H1 (cell line): ENCODE results near the gene ARID1B. TPM values are rescaled to one million over a fixed set of nuclear protein-coding genes. Genes with fewer than 3 reads are reported as not detected.

Experiments used
- KDM5A ChIP-seq: fragments of 200-600 bp; IDR thresholded peaks from 2 replicates; pipeline ENCODE4 v1.7.1; 2012; ENCODE audit warnings: mild to moderate bottlenecking, low read length, inconsistent platforms, mixed read lengths
- RFX5 ChIP-seq: IDR thresholded peaks from 2 replicates; pipeline ENCODE4 v1.6.1; 2011; ENCODE audit warnings: low read depth, low read length, improper control_type of control experiment, borderline replicate concordance
- TBP ChIP-seq: IDR thresholded peaks from 2 replicates; pipeline ENCODE4 v1.6.1; 2011; ENCODE audit warnings: low read depth, low read length, improper control_type of control experiment
- polyA plus RNA-seq, 7 experiments: library from polyadenylated mRNA; depleted of rRNA in 3 of 7; stranded (reverse) in 5 of 7; unstranded in 2 of 7; fragments of >200 nt in 5 of 7; fragments of 200-250 nt in 2 of 7; gene quantifications; 1 replicate in 5 of 7; 2 replicates in 1 of 7; 4 replicates in 1 of 7; pipeline versions ENCODE4 v1.2.1 to v1.2.3, GENCODE V29; 2011 to 2013; ENCODE audit warnings: missing spikeins in 2 of 7, mixed read lengths in 2 of 7
- total RNA-seq: library from RNA; stranded (reverse); fragmentation: NEBNext Ultra II Directional; extraction: Animal tissue kit (Norgen Biotek cat#: 25700); gene quantifications from 2 replicates; pipeline ENCODE4 v1.2.1, GENCODE V29; 2021

Gene ARID1B
- total and polyA plus RNA-seq, 2 of the 8 experiments (the other 6 are each of a cell fraction or from before 2014, with no cell fraction given): 24.3 to 70.3 TPM

DNA sequence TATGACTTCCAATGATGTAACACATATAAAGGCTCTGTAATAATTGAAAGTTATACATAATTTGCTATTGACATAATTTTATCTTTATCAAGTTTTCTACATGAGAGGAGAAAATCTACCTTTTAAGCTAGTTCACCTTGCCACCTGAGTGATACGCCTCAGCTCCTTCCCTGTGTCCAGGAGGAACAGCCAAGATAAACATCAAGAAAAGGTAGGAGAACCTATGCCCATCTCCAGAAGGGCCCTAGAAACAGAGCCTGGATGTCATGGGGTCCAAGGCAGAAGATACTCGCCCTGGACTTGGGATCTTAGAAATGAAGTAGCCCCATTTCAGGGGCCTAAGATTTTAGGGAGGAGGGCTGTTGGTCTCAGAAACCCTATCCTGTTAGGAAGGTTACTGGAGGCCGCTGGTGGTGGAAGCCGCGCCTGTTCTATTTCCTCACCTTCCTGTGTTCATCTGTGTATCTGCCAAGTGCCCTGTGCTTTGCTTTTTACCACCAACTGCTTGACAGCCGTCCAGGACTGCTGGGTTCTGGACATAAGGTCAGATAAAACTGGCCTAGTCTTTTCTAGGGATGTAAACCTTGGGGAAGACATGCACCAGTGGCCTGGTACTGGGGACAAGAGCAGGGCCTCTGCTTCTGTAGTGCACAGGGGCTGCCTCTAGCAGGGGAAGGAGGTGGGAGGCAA, 178.5 kb downstream of the ARID1B start (continued):
- no peak for TF ChIP-seq KDM5A
- no peak for TF ChIP-seq TBP
- no peak for TF ChIP-seq RFX5
